HTERT RPE-1 (cell line): ENCODE data around the gene SMIM33.
"Not testable (repeated sequence)": the region's sequence is repeated elsewhere in the genome, so short reads cannot be mapped to it uniquely, and the experiment has no call there.

Experiments used
- in situ Hi-C: fragments of 300-500 bp; cut with MboI; formaldehyde crosslinking; loops from 4 replicates; pipeline ENCODE4 v1.14.3; 2020; ENCODE audit warnings: low sequenced_read_pairs

The SMIM33 gene

DNA sequence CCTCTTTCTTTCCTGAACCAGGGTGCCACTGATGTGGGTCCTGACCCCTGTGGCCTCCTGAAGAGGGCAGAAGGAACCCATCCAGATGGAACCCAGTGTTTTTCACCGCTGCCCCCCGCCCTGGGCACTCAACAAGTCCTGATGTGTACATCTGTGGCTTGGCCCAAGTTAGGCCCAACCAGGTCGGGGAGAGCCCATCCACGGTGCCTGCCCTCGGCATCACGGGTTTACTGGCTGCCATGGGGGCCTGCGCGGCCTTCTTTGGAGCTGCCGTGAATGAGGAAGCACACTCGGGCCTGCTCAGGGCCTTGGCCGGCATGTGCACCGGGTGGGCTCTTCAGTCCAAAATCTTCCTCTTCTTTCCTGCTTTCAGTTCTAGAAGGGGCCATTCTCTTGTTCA lies 14.0 kb upstream of the SMIM33 start:
- in situ Hi-C loops, result no loop called here

DNA sequence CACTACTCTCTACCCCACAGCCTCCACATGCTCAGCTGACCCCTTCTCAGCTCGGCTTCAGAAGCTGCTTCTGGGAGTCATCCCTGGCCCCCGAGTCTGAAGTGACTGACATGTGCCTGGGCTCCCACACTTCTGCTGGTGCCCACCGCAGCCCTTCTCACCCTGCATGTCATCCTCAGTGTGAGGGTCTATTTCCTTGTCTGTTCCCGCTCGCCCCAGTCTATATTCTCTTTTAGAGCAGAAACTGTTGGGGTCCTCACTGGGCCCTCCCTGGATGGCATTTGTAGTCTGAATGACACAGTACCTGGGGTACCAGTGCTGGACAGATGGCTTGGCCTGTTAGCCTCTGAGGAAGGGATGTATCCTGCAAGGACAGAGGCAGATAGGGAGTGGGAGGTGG lies 13.6 kb upstream of the SMIM33 start:
- in situ Hi-C loops, result no loop called here

DNA sequence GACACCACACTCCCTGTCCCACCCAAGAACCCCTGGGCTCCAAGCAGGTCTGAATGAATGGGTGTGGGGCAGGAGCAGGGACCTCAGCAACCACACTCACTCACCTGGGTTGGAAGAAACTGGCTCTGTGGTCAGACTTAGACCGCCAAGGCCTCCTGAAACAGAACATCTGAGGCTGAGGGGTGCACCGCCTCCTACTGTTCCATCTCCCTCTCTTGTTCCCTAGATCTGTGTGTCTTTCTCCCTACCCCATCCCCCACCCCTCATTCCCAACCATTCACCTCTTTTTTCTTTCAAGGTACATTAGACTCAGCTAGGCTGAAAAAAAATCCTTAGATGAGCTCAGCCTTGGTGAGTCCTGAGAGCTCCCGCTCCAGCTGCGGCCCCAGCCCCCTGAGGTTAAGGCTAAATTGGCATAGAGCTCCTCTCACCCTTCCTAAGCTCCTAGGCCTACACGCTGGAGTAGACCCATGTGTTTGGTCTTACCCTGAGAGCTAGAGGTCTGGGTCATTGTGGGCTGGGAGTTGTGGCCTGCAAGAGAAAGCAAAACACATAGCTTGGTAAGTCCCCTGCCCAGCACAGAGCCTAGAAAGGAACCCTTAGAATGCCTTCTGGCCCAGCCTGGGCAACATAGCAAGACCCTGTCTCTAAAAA lies 13.0 kb upstream of the SMIM33 start:
- in situ Hi-C loops, result no loop called here

DNA sequence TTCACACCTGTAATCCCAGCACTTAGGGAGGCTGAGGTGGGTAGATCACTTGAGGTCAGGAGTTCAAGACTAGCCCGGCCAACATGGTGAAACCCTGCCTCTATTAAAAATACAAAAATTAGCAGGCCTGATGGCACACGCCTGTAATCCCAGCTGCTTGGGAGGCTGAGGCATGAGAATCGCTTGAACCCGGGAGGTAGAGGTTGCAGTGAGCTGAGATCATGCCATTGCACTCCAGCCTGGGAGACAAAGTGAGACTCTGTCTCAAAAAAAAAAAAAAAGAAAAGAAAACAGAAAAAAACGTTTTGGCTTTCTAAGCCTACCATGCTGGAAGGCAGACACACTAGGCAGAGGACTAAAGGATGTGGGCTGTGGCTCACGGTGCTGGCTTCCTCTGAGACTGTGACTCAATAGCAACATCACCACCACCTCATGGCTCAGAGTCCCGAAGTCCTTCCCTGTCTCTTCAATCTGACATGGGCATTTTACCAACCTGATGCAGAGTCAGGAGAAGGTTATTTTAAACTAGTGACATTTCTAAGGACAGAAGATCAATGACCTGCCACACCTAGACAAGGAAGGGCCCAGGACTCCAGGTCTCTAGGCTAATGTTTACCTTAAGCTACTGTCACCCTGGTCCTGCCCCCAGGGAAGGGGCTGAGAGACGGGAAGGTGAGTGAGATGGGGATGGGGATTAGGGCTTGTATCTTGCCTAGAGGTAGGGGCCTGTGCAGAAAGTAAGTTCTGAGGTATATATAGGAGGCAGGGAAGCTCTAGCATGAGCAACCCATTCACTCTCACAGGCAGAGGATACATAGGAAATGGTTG lies 12.0 kb upstream of the SMIM33 start:
- in situ Hi-C loops, result no loop called here

GRCh38 chr5:139459451-139459934 lies 11.3 kb upstream of the SMIM33 start:
- in situ Hi-C loops, result no loop called here

GRCh38 chr5:139460455-139460854 lies 10.3 kb upstream of the SMIM33 start:
- in situ Hi-C loops, result no loop called here

- in situ Hi-C loops, result no loop called here
Observed at GRCh38 chr5:139461176-139461575, 9.6 kb upstream of the SMIM33 start.

- in situ Hi-C loops, result no loop called here
Observed at GRCh38 chr5:139461698-139462097, 9.1 kb upstream of the SMIM33 start.

- in situ Hi-C loops, result no loop called here
Observed at GRCh38 chr5:139462586-139463276, 8.1 kb upstream of the SMIM33 start, which contains the start of gene ECSCR. Gene ECSCR (minus strand): TSS chr5:139462743. CDS start chr5:139462670, 73 bp downstream.

GRCh38 chr5:139468421-139468931 lies 2.3 kb upstream of the SMIM33 start:
- in situ Hi-C loops, result no loop called here

- in situ Hi-C loops, result no loop called here
Observed at GRCh38 chr5:139472386-139473030, 1.7 kb downstream of the SMIM33 start.

- in situ Hi-C loops, result no loop called here
Observed at GRCh38 chr5:139473105-139473504, 2.3 kb downstream of the SMIM33 start.

DNA sequence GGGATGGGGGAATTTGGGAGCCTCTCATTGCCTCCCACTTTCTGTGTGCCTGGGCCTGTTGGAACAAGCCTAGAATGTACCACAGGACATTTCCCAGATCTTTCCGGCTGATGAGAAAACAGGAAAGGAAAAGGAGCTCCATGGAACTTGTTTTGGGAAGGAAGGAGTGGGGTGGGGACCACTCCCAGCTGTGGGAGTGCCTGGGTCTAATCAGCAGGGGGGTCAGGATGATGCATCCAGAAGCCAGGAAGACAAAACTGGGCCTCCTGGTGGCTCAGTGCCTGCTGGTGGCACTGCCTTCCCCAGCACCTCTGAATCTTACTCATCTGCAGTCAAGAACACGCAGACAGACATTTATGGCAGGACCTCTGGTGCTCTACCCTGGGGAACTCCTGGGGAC lies 2.8 kb downstream of the SMIM33 start:
- in situ Hi-C loops, result no loop called here

DNA sequence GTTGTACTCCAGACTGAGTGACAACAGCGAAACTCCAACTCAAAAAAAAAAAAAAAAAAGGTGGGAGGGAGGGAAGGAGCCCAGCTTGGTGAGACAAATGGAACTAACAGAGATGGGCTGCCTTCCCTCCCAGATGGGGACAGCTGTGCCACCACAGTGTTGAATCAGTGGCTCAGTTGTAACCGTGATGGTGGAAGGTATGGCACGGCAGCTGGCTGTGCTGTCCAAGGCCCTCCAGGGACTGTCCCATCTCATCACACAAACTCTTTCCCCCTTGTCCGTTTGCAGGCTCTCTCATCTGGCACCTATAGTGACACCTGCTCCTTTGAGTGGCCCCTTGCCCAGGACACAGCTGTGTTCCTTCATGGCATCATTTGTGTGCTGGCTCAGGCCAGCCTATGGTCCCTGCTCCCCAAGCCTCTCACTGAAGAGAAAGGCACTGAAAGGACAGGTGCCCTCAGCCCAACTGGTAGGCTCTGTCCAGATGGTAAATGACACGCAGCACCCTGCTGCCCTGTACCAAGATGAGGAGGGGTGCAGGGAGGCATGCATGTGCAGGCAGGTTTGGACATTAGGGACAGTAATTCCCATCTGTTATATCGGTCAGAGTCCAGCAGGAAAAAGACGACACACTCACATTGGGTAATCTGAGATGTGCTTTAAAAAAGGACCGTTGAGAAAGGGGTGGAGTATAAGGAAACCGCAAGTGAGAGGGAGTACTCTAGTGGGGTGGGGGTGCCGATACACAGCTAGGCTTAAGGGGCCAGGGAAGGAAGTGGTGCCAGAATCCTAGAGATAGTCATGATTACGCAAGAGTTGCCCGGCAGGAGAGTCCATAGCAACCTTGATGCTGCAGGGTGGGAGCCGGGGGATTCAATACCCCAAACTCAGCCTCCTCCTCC lies 4.3 kb downstream of the SMIM33 start:
- in situ Hi-C loops, result no loop called here

- in situ Hi-C loops, result no loop called here
Observed at GRCh38 chr5:139475865-139476617, 5.2 kb downstream of the SMIM33 start.

DNA sequence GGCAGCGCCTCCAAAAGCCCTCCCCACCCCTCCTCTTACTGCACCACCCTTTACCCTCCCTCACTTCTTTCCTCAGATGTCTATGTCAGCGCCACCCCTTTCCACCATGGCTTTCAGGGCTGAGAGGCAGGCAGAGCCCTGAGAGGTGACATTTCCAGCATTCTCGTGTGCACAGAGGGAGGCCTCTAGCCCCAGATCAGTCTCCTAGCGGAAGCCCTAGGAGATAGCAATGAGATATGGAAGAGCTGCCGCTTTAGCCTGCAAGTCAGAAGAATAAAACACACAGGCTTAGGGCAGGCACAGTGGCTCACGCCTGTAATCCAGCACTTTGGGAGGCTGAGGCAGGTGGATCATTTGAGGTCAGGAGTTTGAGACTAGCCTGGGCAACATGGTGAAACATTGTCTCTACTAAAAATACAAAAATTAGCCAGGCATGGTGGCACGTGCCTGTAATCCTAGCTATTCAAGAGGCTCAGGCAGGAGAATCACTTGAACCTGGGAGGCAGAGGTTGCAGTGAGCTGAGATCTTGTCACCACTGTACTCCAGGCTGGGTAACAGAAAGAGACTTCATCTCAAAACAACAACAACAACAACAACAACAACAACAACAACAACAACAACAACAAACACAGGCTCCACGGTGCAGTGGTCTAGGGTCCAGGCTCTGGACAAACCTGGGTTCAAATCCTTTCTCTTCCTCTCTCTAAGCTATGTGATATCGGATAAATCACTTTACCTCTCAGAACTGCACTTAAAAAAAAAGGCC lies 8.0 kb downstream of the SMIM33 start:
- in situ Hi-C loops, result not testable (repeated sequence)

GRCh38 chr5:139479729-139480128 lies 8.9 kb downstream of the SMIM33 start:
- in situ Hi-C loops, result not testable (repeated sequence)

- in situ Hi-C loops, result no loop called here
Observed at GRCh38 chr5:139481122-139481533, 10.3 kb downstream of the SMIM33 start.
